Liver (tissue), 3 donors: ENCODE results near the gene UBE3D.

Experiments
- ATF3 ChIP-seq: IDR thresholded peaks from 2 replicates; pipeline ENCODE4 v1.6.1; 2016; ENCODE audit warnings: antibody characterized with exemption
- GABPA ChIP-seq, 2 donors: IDR thresholded peaks in 1 of 2; conservative IDR thresholded peaks in 1 of 2; 2 replicates each; pipeline ENCODE4 v1.6.1; 2016; ENCODE audit warnings: antibody characterized with exemption in 2 of 2, mild to moderate bottlenecking in 1 of 2, moderate library complexity in 1 of 2
- MAX ChIP-seq: IDR thresholded peaks from 2 replicates; pipeline ENCODE4 v1.6.1; 2016; ENCODE audit warnings: antibody characterized with exemption
- RAD21 ChIP-seq, 2 donors: IDR thresholded peaks; 2 replicates each; pipeline ENCODE4 v1.6.1; 2016; ENCODE audit warnings: antibody characterized with exemption in 2 of 2, mild to moderate bottlenecking in 2 of 2
- YY1 ChIP-seq: IDR thresholded peaks from 2 replicates; pipeline ENCODE4 v1.6.1; 2016; ENCODE audit warnings: antibody characterized with exemption, mild to moderate bottlenecking
- ZBTB33 ChIP-seq: IDR thresholded peaks from 2 replicates; pipeline ENCODE4 v1.6.1; 2016; ENCODE audit warnings: antibody characterized with exemption
- TF ChIP-seq, protein P1 (sequence below): fragments of 150-350 bp; IDR thresholded peaks from 2 replicates; pipeline ENCODE4 v1.5.1; 2017; ENCODE audit warnings: improper control_type of control experiment, low read depth, low read length; ENCODE audit not compliant: missing input control
- donor health status: healthy.
- donor health status: healthy.

GRCh38 chr6:82963191-82963925, 102.3 kb downstream of the UBE3D start:
- TF ChIP-seq, protein P1, sequence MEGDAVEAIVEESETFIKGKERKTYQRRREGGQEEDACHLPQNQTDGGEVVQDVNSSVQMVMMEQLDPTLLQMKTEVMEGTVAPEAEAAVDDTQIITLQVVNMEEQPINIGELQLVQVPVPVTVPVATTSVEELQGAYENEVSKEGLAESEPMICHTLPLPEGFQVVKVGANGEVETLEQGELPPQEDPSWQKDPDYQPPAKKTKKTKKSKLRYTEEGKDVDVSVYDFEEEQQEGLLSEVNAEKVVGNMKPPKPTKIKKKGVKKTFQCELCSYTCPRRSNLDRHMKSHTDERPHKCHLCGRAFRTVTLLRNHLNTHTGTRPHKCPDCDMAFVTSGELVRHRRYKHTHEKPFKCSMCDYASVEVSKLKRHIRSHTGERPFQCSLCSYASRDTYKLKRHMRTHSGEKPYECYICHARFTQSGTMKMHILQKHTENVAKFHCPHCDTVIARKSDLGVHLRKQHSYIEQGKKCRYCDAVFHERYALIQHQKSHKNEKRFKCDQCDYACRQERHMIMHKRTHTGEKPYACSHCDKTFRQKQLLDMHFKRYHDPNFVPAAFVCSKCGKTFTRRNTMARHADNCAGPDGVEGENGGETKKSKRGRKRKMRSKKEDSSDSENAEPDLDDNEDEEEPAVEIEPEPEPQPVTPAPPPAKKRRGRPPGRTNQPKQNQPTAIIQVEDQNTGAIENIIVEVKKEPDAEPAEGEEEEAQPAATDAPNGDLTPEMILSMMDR: no peak
- TF ChIP-seq RAD21 (IDR thresholded peaks at IDR 0.05) (no peak), YY1 (no peak), ATF3 (no peak), MAX (no peak), GABPA (IDR thresholded peaks at IDR 0.05 in 1 of 2, conservative IDR thresholded peaks at IDR 0.05 in 1 of 2) (no peak), ZBTB33 (no peak)
